WTC11 (cell line): Measurements from ENCODE around the gene HSD17B12. TPM values are rescaled to one million over a fixed set of nuclear protein-coding genes. Genes with fewer than 3 reads are reported as not detected.

ENCODE experiments used
- ATAC-seq: fragments of 200-7000 bp; cut with Tn5 transposase; 2 replicates; pipeline ENCODE4 v1.10.0; 2021; ENCODE audit warnings: mild to moderate bottlenecking, moderate library complexity
- CTCF ChIA-PET: fragments of 300-600 bp; sonication (Branson Sonifier 250); formaldehyde crosslinking; loops from one replicate; lab custom pipeline; 2021; ENCODE audit warnings: antibody characterized with exemption; lab: Charles Lee
- POLR2A ChIA-PET: fragments of 350-600 bp; sonication (Branson Sonifier 250); formaldehyde crosslinking; loops from one replicate; lab custom pipeline; 2021; ENCODE audit warnings: antibody characterized with exemption; lab: Charles Lee
- DNase-seq: peaks from one replicate; pipeline ENCODE4 v3.0.0; 2021; ENCODE audit warnings: low spot score
- H3K27ac Mint-ChIP-seq: 2 replicates; pipeline ENCODE4 v1.8.0; 2021; ENCODE audit warnings: mixed read lengths
- H3K27me3 Mint-ChIP-seq: 2 replicates; pipeline ENCODE4 v1.8.0; 2021; ENCODE audit warnings: low read depth, mild to moderate bottlenecking, moderate library complexity, mixed read lengths
- H3K36me3 Mint-ChIP-seq: 2 replicates; pipeline ENCODE4 v1.8.0; 2021; ENCODE audit warnings: mixed read lengths
- H3K4me1 Mint-ChIP-seq: 2 replicates; pipeline ENCODE4 v1.8.0; 2022; ENCODE audit warnings: mixed read lengths
- H3K4me3 Mint-ChIP-seq: 2 replicates; pipeline ENCODE4 v1.8.0; 2021; ENCODE audit warnings: mild to moderate bottlenecking, moderate library complexity, mixed read lengths
- H3K9me3 Mint-ChIP-seq: 2 replicates; pipeline ENCODE4 v1.8.0; 2021; ENCODE audit warnings: mixed read lengths
- AR ChIP-seq: fragments of 250-450 bp; sonication (Bioruptor Pico); IDR thresholded peaks from 2 replicates; pipeline ENCODE4 v1.9.0; 2021; ENCODE audit warnings: mild to moderate bottlenecking
- ATF6 ChIP-seq: sonication (generic); formaldehyde crosslinking; IDR thresholded peaks from 2 replicates; pipeline ENCODE4 v1.8.1; 2023; ENCODE audit warnings: mild to moderate bottlenecking, missing genetic modification reagents
- CDX4 ChIP-seq: fragments of 250-450 bp; sonication (Bioruptor Pico); IDR thresholded peaks from 2 replicates; pipeline ENCODE4 v1.9.0; 2021; ENCODE audit warnings: moderate library complexity, mild to moderate bottlenecking, inconsistent platforms, borderline replicate concordance
- CREB1 ChIP-seq: sonication (generic); formaldehyde crosslinking; IDR thresholded peaks from 2 replicates; pipeline ENCODE4 v1.8.0; 2023; ENCODE audit warnings: mild to moderate bottlenecking, missing genetic modification reagents
- CTCF ChIP-seq: fragments of 200-600 bp; IDR thresholded peaks from 2 replicates; pipeline ENCODE4 v1.8.0; 2022; ENCODE audit warnings: antibody characterized with exemption
- E2F1 ChIP-seq: sonication (generic); formaldehyde crosslinking; IDR thresholded peaks from 2 replicates; pipeline ENCODE4 v1.8.0; 2022; ENCODE audit warnings: mild to moderate bottlenecking, missing genetic modification reagents
- ERG ChIP-seq: fragments of 250-450 bp; sonication (Bioruptor Pico); IDR thresholded peaks from 2 replicates; pipeline ENCODE4 v1.8.0; 2021; ENCODE audit warnings: mild to moderate bottlenecking
- ETV6 ChIP-seq: sonication (generic); formaldehyde crosslinking; IDR thresholded peaks from 2 replicates; pipeline ENCODE4 v1.8.1; 2022; ENCODE audit warnings: mild to moderate bottlenecking, missing genetic modification reagents
- FOXK1 ChIP-seq: sonication (generic); formaldehyde crosslinking; IDR thresholded peaks from 2 replicates; pipeline ENCODE4 v1.8.0; 2022; ENCODE audit warnings: mild to moderate bottlenecking, moderate library complexity, missing genetic modification reagents
- FOXP1 ChIP-seq: sonication (generic); formaldehyde crosslinking; IDR thresholded peaks from 2 replicates; pipeline ENCODE4 v1.8.0; 2022; ENCODE audit warnings: missing genetic modification reagents, mild to moderate bottlenecking, moderate library complexity, borderline replicate concordance
- HMGXB4 ChIP-seq: sonication (generic); formaldehyde crosslinking; IDR thresholded peaks from 2 replicates; pipeline ENCODE4 v1.8.1; 2023; ENCODE audit warnings: mild to moderate bottlenecking, moderate library complexity, missing genetic modification reagents
- JAZF1 ChIP-seq: fragments of 250-450 bp; sonication (Bioruptor Pico); IDR thresholded peaks from 2 replicates; pipeline ENCODE4 v1.9.0; 2021; ENCODE audit warnings: moderate library complexity, mild to moderate bottlenecking, inconsistent platforms
- KAT7 ChIP-seq: sonication (generic); formaldehyde crosslinking; IDR thresholded peaks from 2 replicates; pipeline ENCODE4 v1.8.1; 2023; ENCODE audit warnings: missing genetic modification reagents, mild to moderate bottlenecking, borderline replicate concordance
- NR1H2 ChIP-seq: sonication (generic); formaldehyde crosslinking; IDR thresholded peaks from 2 replicates; pipeline ENCODE4 v1.9.0; 2021; ENCODE audit warnings: mild to moderate bottlenecking, moderate library complexity, missing genetic modification reagents
- NR2C2 ChIP-seq: sonication (generic); formaldehyde crosslinking; IDR thresholded peaks from 2 replicates; pipeline ENCODE4 v1.8.0; 2022; ENCODE audit warnings: mild to moderate bottlenecking, missing genetic modification reagents
- ZNF317 ChIP-seq: sonication (generic); formaldehyde crosslinking; IDR thresholded peaks from 2 replicates; pipeline ENCODE4 v1.8.1; 2023; ENCODE audit warnings: low read depth, mild to moderate bottlenecking, moderate library complexity, missing genetic modification reagents, borderline replicate concordance
- total RNA-seq: library from RNA; stranded (reverse); gene quantifications from 3 replicates; pipeline ENCODE4 v1.2.3, GENCODE V29; 2021

HSD17B12 gene
- total RNA-seq, 1 experiment from 2014 or later: 149 TPM

- H3K4me1 Mint-ChIP-seq: no peaks in the 10 kb centered on the region
- H3K27me3 Mint-ChIP-seq: no peaks in the 10 kb centered on the region
- no peak overlapping the region for H3K27ac Mint-ChIP-seq
- TF ChIP-seq CDX4 (CRISPR knock-in tag): no peak
- TF ChIP-seq ATF6 (CRISPR knock-in tag): no peak
- no peak for TF ChIP-seq FOXK1 (CRISPR knock-in tag)
- TF ChIP-seq AR (CRISPR knock-in tag): no peak
- TF ChIP-seq KAT7 (CRISPR knock-in tag): no peak
- TF ChIP-seq NR2C2 (CRISPR knock-in tag): no peak
- no peak for TF ChIP-seq CTCF
- no peak for TF ChIP-seq E2F1
- TF ChIP-seq CREB1 (CRISPR knock-in tag): no peak
- TF ChIP-seq ETV6 (CRISPR knock-in tag): no peak
- no peak for TF ChIP-seq JAZF1 (CRISPR knock-in tag)
- no peak for TF ChIP-seq ZNF317
- TF ChIP-seq NR1H2 (CRISPR knock-in tag): no peak
- TF ChIP-seq FOXP1: no peak
- TF ChIP-seq HMGXB4: no peak
- no peak for TF ChIP-seq ERG (CRISPR knock-in tag)
- TF ChIP-seq, all 79 proteins: peak for 0
- DNase-seq: no peak
- POLR2A ChIA-PET: no interaction called here
- Mint-ChIP-seq H3K36me3 (peaks cover 42% of the 10 kb centered on the region), H3K4me3 (no peak overlapping the region), H3K9me3 (peaks cover 35% of the 10 kb centered on the region)
- no peak for ATAC-seq
- CTCF ChIA-PET: interaction anchor here (0.5 kb wide), 1 partner anchor 45 kb away, joined by 3 read pairs; no protein-coding TSS in a partner anchor
Measured at GRCh38 chr11:43806976-43807375, 126.4 kb downstream of the HSD17B12 start.
